Hepatocyte (in vitro differentiated cells): ENCODE results near the gene AUH. TPM values are rescaled to one million over a fixed set of nuclear protein-coding genes. Genes with fewer than 3 reads are reported as not detected.

ENCODE experiments used
- DNase-seq: peaks from one replicate; pipeline ENCODE4 v3.0.0-alpha.2; 2016; ENCODE audit warnings: low spot score
- H2AFZ ChIP-seq: fragments of 200-600 bp; sonication (generic); 2 replicates; pipeline ENCODE4 v1.6.0; 2016; ENCODE audit warnings: antibody characterized with exemption, mild to moderate bottlenecking
- H3K27ac ChIP-seq: fragments of 200-600 bp; sonication (generic); 2 replicates; pipeline ENCODE4 v1.5.1; 2016; ENCODE audit warnings: mild to moderate bottlenecking
- H3K27me3 ChIP-seq: fragments of 200-600 bp; sonication (generic); 2 replicates; pipeline ENCODE4 v1.6.1; 2016
- H3K36me3 ChIP-seq: fragments of 200-600 bp; sonication (generic); replicated peaks from 2 replicates; pipeline ENCODE4 v1.5.1; 2016; ENCODE audit warnings: low read depth; ENCODE audit not compliant: insufficient read depth
- H3K4me1 ChIP-seq: fragments of 200-600 bp; sonication (generic); 2 replicates; pipeline ENCODE4 v1.5.1; 2016; ENCODE audit warnings: mild to moderate bottlenecking, moderate library complexity; ENCODE audit not compliant: insufficient read depth
- H3K4me2 ChIP-seq: fragments of 200-600 bp; sonication (generic); 2 replicates; pipeline ENCODE4 v1.6.0; 2016
- H3K4me3 ChIP-seq: fragments of 200-600 bp; sonication (generic); 2 replicates; pipeline ENCODE4 v1.5.1; 2016; ENCODE audit warnings: mild to moderate bottlenecking
- H3K79me2 ChIP-seq: fragments of 200-600 bp; sonication (generic); 2 replicates; pipeline ENCODE4 v1.6.0; 2017; ENCODE audit warnings: mild to moderate bottlenecking
- H3K9me2 ChIP-seq: fragments of 200-600 bp; sonication (generic); replicated peaks from 2 replicates; pipeline ENCODE4 v1.6.0; 2017; ENCODE audit warnings: mild to moderate bottlenecking; ENCODE audit not compliant: insufficient read depth
- H3K9me3 ChIP-seq: fragments of 200-600 bp; sonication (generic); 2 replicates; pipeline ENCODE4 v1.5.1; 2016; ENCODE audit warnings: low read depth, mild to moderate bottlenecking
- H4K20me1 ChIP-seq: fragments of 200-600 bp; sonication (generic); 2 replicates; pipeline ENCODE4 v1.6.0; 2016; ENCODE audit warnings: mild to moderate bottlenecking; ENCODE audit not compliant: insufficient read depth, poor library complexity, severe bottlenecking
- EZH2 ChIP-seq: fragments of 200-600 bp; sonication (generic); IDR thresholded peaks from 2 replicates; pipeline ENCODE4 v1.6.1; 2016; ENCODE audit warnings: antibody characterized with exemption, mild to moderate bottlenecking, borderline replicate concordance
- EZH2phosphoT487 ChIP-seq: fragments of 200-600 bp; sonication (generic); IDR thresholded peaks from one replicate; pipeline ENCODE4 v1.6.1; 2018; ENCODE audit warnings: antibody characterized with exemption, mild to moderate bottlenecking, low read depth, moderate library complexity; ENCODE audit not compliant: unreplicated experiment, severe bottlenecking
- WGBS: methylation state at CpG from one replicate; pipeline ENCODE4 v1.1.6; 2016; ENCODE audit warnings: low lambda C conversion rate; ENCODE audit errors: missing lambda C conversion rate; 5-methylcytosine and 5-hydroxymethylcytosine counted together
- polyA plus RNA-seq: library from polyadenylated mRNA; unstranded; fragments of >200 nt; fragmentation: Nextera tagmentation; extraction: Ambion mirVana; gene quantifications from 2 replicates; pipeline ENCODE4 v1.2.1, GENCODE V29; 2016
- total RNA-seq: library from RNA; depleted of rRNA; stranded (reverse); fragments of >200 nt; gene quantifications from 2 replicates; pipeline ENCODE4 v1.2.3, GENCODE V29; 2014
- TF ChIP-seq, protein P1 (sequence below): fragments of 200-600 bp; sonication (generic); IDR thresholded peaks from 2 replicates; pipeline ENCODE4 v1.5.1; 2016; ENCODE audit warnings: antibody characterized with exemption, mild to moderate bottlenecking; ENCODE audit not compliant: poor library complexity

AUH gene
- total and polyA plus RNA-seq, 2 experiments from 2014 or later = 19.5 to 25.0 TPM

GRCh38 chr9:91315191-91315590, 46.5 kb downstream of the AUH start:
- H3K27ac ChIP-seq = no peak overlapping the region
- no peaks in the 10 kb centered on the region for H3K4me1 ChIP-seq
- H3K9me2 ChIP-seq = no peaks in the 10 kb centered on the region
- no peaks in the 10 kb centered on the region for H3K9me3 ChIP-seq
- H3K27me3 ChIP-seq = no peaks in the 10 kb centered on the region
- no peak overlapping the region for H3K4me3 ChIP-seq
- no peaks in the 10 kb centered on the region for H3K36me3 ChIP-seq
- no peak for DNase-seq
- WGBS = 92% methylated on average over 5 of the region's 5 CpGs
- no peak overlapping the region for H2AFZ ChIP-seq
- no peaks in the 10 kb centered on the region for H4K20me1 ChIP-seq
- no peak overlapping the region for H3K4me2 ChIP-seq
- no peaks in the 10 kb centered on the region for H3K79me2 ChIP-seq
- TF ChIP-seq, protein P1, sequence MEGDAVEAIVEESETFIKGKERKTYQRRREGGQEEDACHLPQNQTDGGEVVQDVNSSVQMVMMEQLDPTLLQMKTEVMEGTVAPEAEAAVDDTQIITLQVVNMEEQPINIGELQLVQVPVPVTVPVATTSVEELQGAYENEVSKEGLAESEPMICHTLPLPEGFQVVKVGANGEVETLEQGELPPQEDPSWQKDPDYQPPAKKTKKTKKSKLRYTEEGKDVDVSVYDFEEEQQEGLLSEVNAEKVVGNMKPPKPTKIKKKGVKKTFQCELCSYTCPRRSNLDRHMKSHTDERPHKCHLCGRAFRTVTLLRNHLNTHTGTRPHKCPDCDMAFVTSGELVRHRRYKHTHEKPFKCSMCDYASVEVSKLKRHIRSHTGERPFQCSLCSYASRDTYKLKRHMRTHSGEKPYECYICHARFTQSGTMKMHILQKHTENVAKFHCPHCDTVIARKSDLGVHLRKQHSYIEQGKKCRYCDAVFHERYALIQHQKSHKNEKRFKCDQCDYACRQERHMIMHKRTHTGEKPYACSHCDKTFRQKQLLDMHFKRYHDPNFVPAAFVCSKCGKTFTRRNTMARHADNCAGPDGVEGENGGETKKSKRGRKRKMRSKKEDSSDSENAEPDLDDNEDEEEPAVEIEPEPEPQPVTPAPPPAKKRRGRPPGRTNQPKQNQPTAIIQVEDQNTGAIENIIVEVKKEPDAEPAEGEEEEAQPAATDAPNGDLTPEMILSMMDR = no peak
- TF ChIP-seq EZH2 (no peak), EZH2phosphoT487 (no peak)

GRCh38 chr9:91312717-91313325, 48.9 kb downstream of the AUH start:
- H2AFZ ChIP-seq = no peak overlapping the region
- H3K9me3 ChIP-seq = no peaks in the 10 kb centered on the region
- TF ChIP-seq EZH2 (no peak), EZH2phosphoT487 (no peak)
- TF ChIP-seq, protein P1 = no peak
- no peaks in the 10 kb centered on the region for H3K9me2 ChIP-seq
- H4K20me1 ChIP-seq = no peaks in the 10 kb centered on the region
- 88% methylated on average over 4 of the region's 4 CpGs for WGBS
- H3K79me2 ChIP-seq = no peaks in the 10 kb centered on the region
- H3K4me2 ChIP-seq = no peak overlapping the region
- no peaks in the 10 kb centered on the region for H3K27me3 ChIP-seq
- H3K4me1 ChIP-seq = no peaks in the 10 kb centered on the region
- DNase-seq = no peak
- H3K36me3 ChIP-seq = no peaks in the 10 kb centered on the region
- H3K27ac ChIP-seq = no peak overlapping the region
- H3K4me3 ChIP-seq = no peak overlapping the region

GRCh38 chr9:91310037-91310436, 51.7 kb downstream of the AUH start:
- Histone ChIP-seq H3K36me3 (no peaks in the 10 kb centered on the region), H3K27ac (no peak overlapping the region), H3K9me2 (no peaks in the 10 kb centered on the region), H3K27me3 (no peaks in the 10 kb centered on the region), H4K20me1 (no peaks in the 10 kb centered on the region), H3K9me3 (no peaks in the 10 kb centered on the region), H3K4me3 (no peak overlapping the region), H3K4me2 (no peak overlapping the region), H2AFZ (no peak overlapping the region), H3K4me1 (no peaks in the 10 kb centered on the region), H3K79me2 (no peaks in the 10 kb centered on the region)
- 95% methylated on average over 2 of the region's 2 CpGs for WGBS
- DNase-seq = no peak
- no peak for TF ChIP-seq EZH2
- TF ChIP-seq, protein P1 = no peak
- no peak for TF ChIP-seq EZH2phosphoT487

GRCh38 chr9:91308191-91308590, 53.5 kb downstream of the AUH start:
- no peaks in the 10 kb centered on the region for H3K9me3 ChIP-seq
- 98% methylated on average over 2 of the region's 2 CpGs for WGBS
- H3K4me2 ChIP-seq = no peak overlapping the region
- no peaks in the 10 kb centered on the region for H3K9me2 ChIP-seq
- no peaks in the 10 kb centered on the region for H4K20me1 ChIP-seq
- H3K4me3 ChIP-seq = no peak overlapping the region
- H3K36me3 ChIP-seq = no peaks in the 10 kb centered on the region
- TF ChIP-seq, protein P1 = no peak
- no peak for DNase-seq
- H2AFZ ChIP-seq = no peak overlapping the region
- no peaks in the 10 kb centered on the region for H3K79me2 ChIP-seq
- no peak overlapping the region for H3K27ac ChIP-seq
- H3K4me1 ChIP-seq = no peaks in the 10 kb centered on the region
- no peaks in the 10 kb centered on the region for H3K27me3 ChIP-seq
